GM21717 (cell line): ENCODE measurements around the gene ABLIM2.

Source experiments
- ATAC-seq: cut with Tn5 transposase; IDR thresholded peaks from one replicate; pipeline ENCODE4 v1.9.1; 2021; ENCODE audit warnings: mild to moderate bottlenecking, moderate library complexity; ENCODE audit not compliant: unreplicated experiment

The ABLIM2 gene

GRCh38 chr4:7990807-7991459 is 167.7 kb downstream of the ABLIM2 start:
- ATAC-seq: no peak

- no peak for ATAC-seq
These were observed 169.0 kb downstream of the ABLIM2 start for GRCh38 chr4:7989654-7990053.

- ATAC-seq: no peak
These were observed 170.2 kb downstream of the ABLIM2 start for GRCh38 chr4:7988437-7988836.

DNA sequence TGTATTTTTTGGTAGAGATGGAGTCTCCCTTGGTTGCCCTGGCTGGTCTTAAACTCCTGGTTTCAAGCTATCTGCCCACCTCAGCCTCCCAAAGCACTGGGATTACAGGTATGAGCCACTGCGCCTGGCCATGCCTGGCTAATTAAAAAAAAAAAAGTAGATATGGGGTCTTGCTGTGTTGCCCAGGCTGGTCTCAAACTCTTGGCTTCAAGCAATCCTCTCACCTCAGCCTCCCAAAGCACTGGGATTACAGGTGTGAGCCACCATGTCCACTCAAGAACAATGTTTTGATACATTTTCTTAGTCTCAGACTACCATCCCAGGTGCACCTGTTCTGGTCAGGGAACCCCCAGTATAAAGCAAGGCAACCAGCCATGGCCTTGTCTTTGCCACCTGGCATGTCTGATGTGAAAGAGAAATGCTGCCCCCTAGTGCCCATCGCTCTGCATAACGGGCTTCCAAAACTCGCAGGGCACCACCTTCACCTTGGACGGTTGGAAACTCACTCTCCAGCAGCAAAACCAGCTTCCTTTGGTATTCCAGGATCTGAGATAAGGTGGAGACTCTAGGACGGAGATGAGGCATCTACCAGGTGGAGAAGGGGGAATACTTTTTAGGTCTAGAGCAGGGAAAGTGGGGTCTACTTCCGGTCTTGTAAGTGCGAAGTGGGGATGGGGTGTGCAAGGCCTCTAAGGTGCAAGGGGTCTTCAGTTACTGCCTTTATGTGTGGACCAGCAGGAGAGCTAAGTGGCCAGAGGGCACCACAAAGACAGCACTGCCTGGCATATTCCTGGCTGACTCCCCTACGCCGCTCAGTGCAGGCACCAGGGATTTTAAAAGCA is 171.2 kb downstream of the ABLIM2 start:
- ATAC-seq: peak; percentile 68

DNA sequence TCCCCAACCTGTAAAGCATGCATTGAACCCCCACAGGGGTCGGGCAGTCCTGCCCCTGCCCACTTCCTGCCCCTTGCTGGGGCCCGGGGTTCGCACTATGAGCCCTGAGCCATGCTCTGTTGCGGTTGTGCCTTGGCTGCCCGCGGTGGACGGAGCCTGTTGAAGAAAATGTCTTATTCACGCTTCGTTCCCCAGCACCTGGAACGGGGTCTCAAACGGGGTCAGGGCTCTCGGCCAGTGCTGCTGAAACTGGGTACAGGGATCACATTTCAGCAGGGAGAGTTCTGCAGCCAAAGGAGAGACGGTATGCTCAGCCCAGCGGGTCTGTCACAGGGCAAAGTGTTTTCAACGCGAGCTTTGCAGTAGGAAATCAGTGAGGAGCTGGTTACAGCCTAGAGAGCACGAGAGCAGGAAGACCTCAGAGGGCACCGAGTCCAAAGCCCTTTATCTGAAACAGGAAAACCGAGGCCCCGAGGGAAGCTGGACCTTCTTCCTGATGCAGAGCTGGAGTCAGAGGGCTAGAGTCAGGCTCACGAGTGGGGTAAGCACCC is 172.6 kb downstream of the ABLIM2 start:
- ATAC-seq: no peak

GRCh38 chr4:7985072-7985471 is 173.5 kb downstream of the ABLIM2 start:
- ATAC-seq: no peak

DNA sequence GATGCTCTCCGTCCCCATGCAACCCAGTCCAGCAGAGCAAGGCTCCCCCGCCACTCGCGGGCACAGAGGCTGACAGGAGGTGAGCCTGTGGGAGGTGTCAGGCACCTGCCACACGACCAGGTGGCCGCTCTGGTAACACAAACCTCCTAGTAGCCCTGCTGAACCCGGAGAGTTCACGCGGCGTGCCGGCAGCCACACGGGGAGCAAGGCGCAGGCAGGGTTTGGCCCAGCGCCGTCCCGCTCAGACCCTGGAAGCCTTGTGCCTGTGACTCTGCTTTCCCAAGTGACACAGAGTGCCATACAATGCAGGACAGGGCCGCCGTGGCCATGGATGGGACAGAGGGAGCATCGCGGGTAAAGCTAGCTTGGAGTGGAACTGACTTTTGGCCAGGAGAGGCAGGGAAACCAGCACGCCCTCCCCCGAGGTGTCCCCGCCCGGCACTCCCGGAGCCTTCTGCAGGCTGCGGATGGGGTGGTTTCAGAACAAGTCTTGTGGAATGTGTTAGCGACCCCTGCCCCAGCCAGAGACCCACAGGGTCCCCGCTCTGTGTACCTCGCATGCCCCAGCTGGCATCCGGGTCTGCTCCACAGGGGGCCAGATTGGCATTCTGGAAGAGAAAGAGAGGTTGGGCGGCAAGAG is 174.2 kb downstream of the ABLIM2 start:
- no peak for ATAC-seq

GRCh38 chr4:7983296-7983695 is 175.3 kb downstream of the ABLIM2 start:
- no peak for ATAC-seq

DNA sequence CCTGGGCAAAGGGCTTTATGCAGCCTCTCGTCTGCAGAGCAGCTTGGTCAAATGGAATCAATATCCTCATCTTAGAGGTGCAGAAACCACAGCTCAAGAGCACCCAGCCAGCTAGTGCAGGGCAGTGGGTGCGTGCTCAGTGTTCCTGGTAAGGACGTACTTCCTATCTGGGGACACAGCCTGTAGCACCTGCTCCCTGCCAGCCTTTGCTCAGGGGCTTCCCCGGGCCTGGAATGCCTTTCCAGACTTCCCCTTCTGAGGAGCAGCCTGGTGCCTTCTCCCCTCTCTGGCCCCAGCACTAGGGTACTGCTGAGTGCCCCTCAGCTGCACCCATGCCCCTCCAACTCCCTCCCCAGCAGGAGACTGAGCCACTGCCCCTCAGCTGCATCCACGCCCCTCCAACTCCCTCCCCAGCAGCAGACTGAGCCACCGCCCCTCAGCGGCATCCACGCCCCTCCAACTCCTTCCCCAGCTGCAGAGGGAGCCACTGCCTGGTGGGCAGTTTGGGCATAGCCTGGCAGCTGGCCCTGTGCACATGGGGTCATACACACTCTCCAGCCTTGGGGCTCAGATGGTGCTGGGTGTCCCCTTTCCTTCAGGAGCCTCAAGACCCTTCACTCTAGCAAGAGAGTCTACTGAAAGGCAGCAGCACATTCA is 176.7 kb downstream of the ABLIM2 start:
- no peak for ATAC-seq

DNA sequence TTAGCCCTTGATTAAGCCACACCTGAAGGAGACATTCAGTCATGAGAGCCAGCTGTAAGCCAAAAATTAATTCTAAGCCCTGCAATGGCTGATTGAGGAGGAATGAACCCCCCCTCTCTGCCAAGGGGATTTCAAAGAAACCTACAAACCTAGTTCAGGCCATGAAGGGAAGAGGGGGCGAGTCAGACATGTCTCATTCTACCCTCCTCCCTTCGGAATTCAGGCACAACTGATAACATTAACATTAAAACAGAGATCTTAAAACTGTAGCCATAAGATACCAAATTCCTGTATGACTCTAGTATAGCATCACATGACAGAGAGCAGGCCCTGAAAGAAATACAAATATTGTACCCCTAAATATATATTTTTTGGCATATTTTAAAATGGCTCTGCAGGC is 178.6 kb downstream of the ABLIM2 start:
- no peak for ATAC-seq

DNA sequence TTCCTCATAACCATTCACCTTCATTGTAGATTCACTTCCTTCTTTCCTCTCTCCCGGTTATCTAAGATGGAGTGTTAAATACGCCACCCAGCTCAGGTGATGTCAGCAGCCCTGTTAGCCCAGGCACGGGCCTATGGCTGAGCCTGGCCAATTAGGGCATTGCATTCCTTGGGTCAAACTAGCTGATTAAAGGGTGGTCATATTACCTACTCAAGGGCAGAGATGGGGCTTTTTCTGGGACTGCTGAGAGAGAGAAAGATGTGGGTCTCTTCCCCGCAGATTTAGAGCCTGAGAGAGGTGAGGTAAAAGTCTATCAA is 179.0 kb downstream of the ABLIM2 start:
- ATAC-seq: no peak

GRCh38 chr4:7978907-7979651 is 179.5 kb downstream of the ABLIM2 start:
- no peak for ATAC-seq

DNA sequence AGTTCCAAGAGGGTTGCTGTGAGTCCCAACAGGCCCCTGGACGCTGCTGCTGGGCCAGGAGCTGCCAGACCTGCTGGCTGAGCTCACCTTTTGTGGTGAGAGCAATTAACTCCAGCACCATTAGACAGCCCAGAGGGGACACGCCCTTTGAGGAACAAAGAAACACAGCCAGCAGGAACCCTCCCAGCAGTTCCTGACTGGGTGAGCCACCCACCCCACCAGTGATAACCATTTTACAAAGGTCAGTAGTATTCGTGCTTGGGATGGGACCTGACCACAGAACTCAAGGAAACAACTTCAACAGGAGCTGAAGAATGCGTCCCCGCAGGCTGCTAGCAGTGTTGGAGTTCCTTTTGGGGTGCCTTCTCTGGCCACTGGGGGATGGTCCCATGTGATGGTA is 180.1 kb downstream of the ABLIM2 start:
- no peak for ATAC-seq

DNA sequence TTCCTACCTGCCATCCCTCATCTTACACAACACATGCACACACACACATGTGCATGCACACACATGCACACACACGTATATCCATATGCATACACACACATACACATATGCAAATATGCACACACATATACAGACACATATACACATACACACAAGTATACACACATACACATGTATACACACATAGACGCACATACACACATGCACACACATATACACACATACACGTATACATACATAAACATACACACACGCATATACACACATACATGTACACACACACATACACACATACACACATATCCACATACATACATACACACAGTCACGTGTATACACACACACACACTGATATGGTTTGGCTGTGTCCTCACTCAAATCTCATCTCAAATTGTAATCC is 182.0 kb downstream of the ABLIM2 start:
- no peak for ATAC-seq

- no peak for ATAC-seq
These were observed 182.6 kb downstream of the ABLIM2 start for GRCh38 chr4:7976025-7976424.

DNA sequence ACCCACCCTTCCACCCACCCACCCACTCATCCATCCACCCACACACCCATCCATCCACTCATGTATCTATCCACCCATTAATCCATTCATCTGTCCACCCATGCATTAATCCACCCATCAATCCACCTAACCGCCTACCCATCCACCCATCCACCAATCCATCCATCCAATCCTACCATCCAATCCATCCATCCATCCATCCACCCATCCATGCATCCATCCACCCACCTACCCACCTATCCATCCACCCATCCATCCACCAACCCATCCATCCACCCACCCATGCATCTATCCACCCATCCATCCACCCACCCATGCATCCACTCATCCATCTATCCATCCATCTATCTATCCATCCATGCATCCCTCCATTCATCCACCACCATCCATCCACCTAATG is 184.2 kb downstream of the ABLIM2 start:
- no peak for ATAC-seq

GRCh38 chr4:7973545-7973981 is 185.1 kb downstream of the ABLIM2 start:
- no peak for ATAC-seq

DNA sequence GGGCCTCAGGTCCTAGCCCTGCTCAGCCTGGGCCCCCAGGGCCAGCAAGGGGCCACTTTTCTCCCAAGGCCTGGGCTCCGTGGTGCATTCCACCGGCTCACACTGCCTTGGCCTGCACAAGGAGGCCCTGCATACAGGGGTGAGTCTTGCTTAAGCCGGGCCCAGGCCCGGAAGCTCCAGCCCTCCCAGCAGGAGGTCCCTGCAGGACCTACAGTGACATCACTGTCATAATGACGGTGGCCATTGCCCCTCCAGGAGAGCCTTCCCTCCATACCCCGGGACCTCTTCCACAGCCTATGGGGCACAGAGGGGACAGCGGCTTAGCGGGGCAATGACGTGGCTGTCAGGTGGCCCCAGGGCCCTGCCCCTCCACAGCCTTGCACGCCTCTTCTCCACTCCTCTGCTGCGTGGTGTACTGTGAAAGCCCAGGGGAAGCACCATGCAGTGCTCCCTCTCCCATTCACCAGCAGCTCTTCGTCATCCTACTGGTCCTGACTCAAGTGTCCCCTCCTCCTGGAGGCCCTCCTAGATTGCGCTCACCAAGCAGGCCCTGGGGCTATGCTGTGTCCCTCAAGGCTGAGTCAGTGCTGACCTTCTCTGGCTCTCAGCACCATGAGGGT is 186.6 kb downstream of the ABLIM2 start:
- no peak for ATAC-seq

DNA sequence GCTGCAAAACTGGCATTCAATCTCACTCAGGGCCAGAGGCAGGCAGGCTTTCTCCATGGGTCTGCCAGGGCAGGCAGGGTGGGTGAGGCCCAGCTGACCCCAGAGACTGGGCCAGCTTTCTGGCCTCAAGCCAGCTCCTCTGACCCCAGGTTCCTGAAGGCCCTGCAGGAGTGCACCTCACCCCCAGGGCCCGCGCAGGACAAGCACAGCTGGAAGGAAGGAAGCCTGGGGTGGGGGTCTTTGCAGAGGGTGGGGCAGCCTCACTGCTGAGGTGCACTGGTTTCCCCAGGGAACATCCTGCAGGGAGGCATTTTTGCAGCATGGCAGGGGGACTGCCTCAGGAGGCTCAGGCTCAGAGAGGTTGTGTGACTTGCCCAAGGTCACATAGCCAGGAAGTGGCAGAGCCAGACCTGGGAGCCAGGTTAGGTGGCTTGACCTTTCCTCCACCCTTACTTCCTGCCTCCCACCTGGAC is 187.4 kb downstream of the ABLIM2 start:
- ATAC-seq: no peak

- ATAC-seq: no peak
These were observed 188.2 kb downstream of the ABLIM2 start for GRCh38 chr4:7970361-7970946.
